Cardiac fibroblast (primary cell): ENCODE results near the gene ARIH2.
"Not testable (repeated sequence)": the region's sequence is repeated elsewhere in the genome, so short reads cannot be mapped to it uniquely, and the experiment has no call there.

ENCODE experiments used
- DNase-seq, 2 donors: peaks; one replicate each; pipeline versions ENCODE4 v3.0.0 to v3.0.0-alpha.2; 2010; ENCODE audit warnings: low read depth in 2 of 2
- H3K4me3 ChIP-seq, 2 donors: replicated peaks in 1 of 2; 1 replicate in 1 of 2; 2 replicates in 1 of 2; pipeline ENCODE4 v1.5.1; 2011; ENCODE audit warnings: low read depth in 2 of 2, low read length in 2 of 2, mild to moderate bottlenecking in 2 of 2, moderate library complexity in 1 of 2
- TF ChIP-seq, protein P1 (sequence below): IDR thresholded peaks from one replicate; pipeline ENCODE4 v1.5.1; 2011; ENCODE audit warnings: low read depth, mild to moderate bottlenecking, low read length, inconsistent platforms

Gene ARIH2

DNA sequence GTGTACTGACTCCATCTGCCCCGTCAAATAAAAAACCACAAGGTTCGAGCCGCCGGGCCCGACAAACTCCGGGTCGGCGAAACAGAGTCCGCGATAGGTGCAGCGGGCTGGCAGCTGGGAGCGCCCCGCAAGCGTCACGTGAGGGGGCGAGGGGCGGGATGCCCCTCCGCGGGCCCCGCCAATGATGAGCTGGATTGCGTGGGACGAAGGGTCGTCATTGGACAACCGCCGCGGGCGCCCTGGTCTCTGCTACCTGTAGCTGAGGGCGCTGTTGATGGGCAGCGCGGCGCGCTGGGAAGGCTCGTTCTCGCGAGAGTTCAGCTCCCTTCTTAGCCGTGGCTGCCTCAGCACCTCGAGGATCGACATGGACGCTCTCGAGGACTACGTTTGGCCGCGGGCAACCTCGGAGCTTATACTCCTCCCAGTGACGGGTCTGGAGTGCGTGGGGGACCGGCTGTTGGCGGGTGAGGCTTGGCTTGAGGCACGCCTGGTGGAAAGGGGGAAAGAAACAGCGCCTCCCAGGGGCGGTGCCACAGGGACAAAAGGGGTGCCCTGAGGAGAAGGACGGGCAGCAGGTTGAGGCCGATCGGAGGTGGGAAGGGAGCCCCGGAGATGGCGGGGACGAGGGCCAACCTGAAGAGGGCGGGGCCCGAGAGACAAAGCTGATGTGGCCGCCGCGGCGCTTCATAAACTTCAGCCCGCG is 88.6 kb downstream of the ARIH2 start, which contains the start of gene WDR6:
Gene WDR6, plus strand, starts transcription at position 324 of the 703 bp plus-strand sequence. Its CDS starts 41 bp downstream, at position 365.
- peak; percentile 98 to 99 for DNase-seq
- TF ChIP-seq, protein P1, sequence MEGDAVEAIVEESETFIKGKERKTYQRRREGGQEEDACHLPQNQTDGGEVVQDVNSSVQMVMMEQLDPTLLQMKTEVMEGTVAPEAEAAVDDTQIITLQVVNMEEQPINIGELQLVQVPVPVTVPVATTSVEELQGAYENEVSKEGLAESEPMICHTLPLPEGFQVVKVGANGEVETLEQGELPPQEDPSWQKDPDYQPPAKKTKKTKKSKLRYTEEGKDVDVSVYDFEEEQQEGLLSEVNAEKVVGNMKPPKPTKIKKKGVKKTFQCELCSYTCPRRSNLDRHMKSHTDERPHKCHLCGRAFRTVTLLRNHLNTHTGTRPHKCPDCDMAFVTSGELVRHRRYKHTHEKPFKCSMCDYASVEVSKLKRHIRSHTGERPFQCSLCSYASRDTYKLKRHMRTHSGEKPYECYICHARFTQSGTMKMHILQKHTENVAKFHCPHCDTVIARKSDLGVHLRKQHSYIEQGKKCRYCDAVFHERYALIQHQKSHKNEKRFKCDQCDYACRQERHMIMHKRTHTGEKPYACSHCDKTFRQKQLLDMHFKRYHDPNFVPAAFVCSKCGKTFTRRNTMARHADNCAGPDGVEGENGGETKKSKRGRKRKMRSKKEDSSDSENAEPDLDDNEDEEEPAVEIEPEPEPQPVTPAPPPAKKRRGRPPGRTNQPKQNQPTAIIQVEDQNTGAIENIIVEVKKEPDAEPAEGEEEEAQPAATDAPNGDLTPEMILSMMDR = peak; percentile 27
- peak within 1 kb of the TSS; percentile 64 to 88 for H3K4me3 ChIP-seq

DNA sequence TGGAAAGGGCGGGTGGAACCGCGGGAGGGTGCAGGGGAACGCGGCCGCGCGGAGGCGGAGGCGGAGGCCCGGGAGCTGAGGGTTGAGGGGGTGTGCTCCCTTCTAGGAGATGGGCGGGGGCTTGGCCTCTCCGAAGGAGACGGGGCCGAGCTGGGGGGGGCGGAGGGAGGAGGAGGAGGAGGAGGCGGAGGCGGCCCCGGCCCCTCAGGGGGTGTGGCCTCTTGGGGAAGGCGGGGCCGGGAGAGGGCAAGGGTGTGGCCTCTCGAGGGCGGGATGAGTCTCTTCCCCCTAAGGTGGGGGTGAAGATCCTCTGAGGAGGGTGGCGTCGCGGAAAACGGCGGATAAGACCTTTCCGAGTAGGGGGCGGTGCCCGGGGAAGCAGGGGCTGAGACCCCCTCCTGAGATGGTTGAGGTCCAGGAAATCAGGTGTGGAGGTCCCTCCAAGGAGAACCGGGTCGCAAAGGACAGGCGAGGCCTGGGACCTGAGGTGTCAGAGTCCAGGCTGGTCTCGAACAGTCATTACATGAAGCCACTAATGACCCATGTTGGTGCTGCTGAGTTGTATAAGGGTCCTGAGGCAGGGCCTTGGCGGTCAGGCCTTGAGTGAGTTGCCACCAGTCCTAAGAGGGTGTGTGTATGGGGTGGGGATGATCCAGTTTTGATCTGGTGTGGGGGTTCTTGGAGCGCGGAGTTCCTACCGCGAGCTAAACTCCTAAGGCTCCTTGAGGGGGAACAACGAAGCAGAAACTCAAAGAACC is 89.3 kb downstream of the ARIH2 start:
- peak; percentile 89 to 92 for DNase-seq
- TF ChIP-seq, protein P1 = no peak
- peak overlapping the region; percentile 64 to 88 for H3K4me3 ChIP-seq

DNA sequence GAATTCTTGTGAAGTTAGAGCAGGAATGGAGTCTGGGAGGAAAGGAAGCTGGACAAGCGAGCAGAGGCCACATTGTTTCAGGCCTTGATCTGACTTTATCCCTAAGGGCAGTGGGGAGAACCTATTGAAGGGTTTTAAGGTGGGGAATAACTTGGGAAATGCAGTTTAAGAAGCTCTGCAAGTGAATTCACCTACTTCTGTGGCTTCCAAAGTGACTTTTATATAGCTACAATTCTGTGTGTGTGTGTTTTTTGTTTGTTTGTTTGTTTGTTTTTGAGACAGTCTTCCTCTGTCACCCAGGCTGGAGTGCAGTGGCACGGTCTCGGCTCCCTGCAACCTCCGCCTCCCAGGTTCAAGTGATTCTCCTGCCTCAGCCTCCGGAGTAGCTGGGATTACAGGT is 90.0 kb downstream of the ARIH2 start:
- H3K4me3 ChIP-seq = peak overlapping the region in 1 of 2 donors; percentile 64
- DNase-seq = not testable (repeated sequence)

DNA sequence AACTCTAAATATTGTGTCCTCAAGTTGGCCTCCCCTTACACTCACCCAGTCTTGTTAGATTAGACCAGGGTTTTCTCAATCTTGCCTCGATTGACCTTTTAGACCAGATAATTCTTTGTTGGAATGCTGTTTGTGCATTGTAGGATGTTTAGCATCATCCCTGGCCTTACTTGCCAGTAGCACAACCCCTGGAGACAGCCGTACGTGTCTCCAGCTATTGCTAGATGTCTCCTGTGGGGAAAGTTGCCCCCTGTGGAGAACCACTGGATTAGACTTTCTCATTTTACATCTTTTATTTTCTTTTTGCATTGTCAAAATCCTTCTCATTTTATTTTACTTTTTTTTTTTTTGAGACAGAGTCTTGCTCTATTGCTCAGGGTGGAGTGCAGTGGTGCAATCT is 90.8 kb downstream of the ARIH2 start:
- no peak overlapping the region for H3K4me3 ChIP-seq
- TF ChIP-seq, protein P1 = no peak
- DNase-seq = no peak

DNA sequence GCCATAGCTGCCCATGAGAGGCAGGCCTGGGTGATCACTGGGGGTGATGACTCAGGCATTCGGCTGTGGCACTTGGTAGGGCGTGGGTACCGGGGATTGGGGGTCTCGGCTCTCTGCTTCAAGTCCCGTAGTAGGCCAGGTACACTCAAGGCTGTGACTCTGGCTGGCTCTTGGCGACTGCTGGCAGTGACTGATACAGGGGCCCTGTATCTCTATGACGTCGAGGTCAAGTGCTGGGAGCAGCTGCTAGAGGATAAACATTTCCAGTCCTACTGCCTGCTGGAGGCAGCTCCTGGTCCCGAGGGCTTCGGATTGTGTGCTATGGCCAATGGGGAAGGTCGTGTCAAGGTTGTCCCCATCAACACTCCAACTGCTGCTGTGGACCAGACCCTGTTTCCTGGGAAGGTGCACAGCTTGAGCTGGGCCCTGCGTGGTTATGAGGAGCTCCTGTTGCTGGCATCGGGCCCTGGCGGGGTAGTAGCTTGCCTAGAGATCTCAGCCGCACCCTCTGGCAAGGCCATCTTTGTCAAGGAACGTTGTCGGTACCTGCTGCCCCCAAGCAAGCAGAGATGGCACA is 93.9 kb downstream of the ARIH2 start:
- TF ChIP-seq, protein P1 = no peak
- H3K4me3 ChIP-seq = no peak overlapping the region
- DNase-seq = no peak

DNA sequence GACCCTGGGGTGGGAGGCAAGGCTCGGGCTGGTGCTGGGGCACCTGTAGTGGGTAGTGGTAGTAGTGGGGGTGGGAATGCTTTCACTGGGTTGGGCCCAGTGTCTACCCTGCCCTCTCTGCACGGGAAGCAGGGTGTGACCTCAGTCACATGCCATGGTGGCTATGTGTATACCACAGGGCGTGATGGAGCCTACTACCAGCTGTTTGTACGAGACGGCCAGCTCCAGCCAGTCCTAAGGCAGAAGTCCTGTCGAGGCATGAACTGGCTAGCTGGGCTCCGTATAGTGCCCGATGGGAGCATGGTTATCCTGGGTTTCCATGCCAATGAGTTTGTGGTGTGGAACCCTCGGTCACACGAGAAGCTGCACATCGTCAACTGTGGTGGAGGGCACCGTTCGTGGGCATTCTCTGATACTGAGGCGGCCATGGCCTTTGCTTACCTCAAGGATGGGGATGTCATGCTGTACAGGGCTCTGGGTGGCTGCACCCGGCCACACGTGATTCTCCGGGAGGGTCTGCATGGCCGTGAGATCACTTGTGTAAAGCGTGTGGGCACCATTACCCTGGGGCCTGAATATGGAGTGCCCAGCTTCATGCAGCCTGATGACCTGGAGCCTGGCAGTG is 94.6 kb downstream of the ARIH2 start:
- TF ChIP-seq, protein P1 = no peak
- H3K4me3 ChIP-seq = no peak overlapping the region
- DNase-seq = no peak
